LNCAP (cell line): ENCODE measurements around the gene VCAM1.

Source experiments
- CTCF ChIP-seq: fragments of 450-650 bp; IDR thresholded peaks from 2 replicates; pipeline ENCODE4 v1.5.1; 2017; ENCODE audit warnings: mild to moderate bottlenecking

VCAM1 gene

GRCh38 chr1:100780814-100781213 lies 61.3 kb downstream of the VCAM1 start:
- TF ChIP-seq CTCF: no peak

- TF ChIP-seq CTCF: no peak
These were observed 63.0 kb downstream of the VCAM1 start for GRCh38 chr1:100782473-100783039.

GRCh38 chr1:100785470-100786052 lies 66.0 kb downstream of the VCAM1 start:
- no peak for TF ChIP-seq CTCF

- no peak for TF ChIP-seq CTCF
These were observed 67.3 kb downstream of the VCAM1 start for GRCh38 chr1:100786870-100787269.
